Retinal pigment epithelial cell (primary cell): Measurements from ENCODE around the gene A1BG.

Experiments
- DNase-seq: peaks from one replicate; pipeline ENCODE4 v3.0.0-alpha.2; 2010; ENCODE audit warnings: low read depth
- H3K4me3 ChIP-seq: 2 replicates; pipeline ENCODE4 v1.5.1; 2011; ENCODE audit warnings: mild to moderate bottlenecking, low read length, control low read depth, moderate library complexity
- TF ChIP-seq, protein P1 (sequence below): conservative IDR thresholded peaks from 2 replicates; pipeline ENCODE4 v1.5.1; 2011; ENCODE audit warnings: low read depth, low read length, control low read depth, inconsistent platforms

A1BG gene

DNA sequence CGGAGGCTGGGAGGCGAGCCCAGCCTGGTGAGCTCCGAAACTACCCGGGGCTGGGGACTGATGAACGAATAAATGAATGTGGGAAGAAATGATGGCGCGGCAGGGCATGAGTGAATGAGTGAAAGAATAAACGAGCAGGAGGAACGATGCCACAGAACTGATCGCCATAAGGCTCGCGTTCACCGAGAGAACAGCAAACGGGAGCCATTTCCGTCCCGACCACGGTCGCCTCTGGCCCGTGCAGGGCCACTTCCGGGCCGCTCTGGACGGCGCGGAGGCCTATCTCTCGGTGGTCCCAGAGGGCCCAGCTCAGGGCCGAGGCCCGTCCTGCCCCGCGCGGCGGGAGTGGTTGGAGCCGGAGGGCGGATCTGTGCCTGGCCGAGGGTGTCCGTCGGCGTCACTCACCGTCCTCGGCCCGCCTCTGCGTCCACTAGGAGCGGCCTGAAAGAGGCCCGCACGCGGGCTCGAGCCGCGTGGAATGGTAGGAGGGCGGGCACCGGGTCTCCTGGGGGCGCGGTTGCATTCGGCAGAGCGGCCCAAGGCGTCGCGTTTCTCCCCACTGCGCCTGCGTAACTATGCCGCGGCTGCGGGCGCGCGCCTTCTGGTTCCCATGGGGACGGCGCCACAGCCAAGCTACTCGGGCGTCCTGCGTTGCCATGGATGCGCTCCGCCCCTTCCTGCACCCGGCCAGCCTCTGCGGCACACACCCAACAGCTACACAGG, 9.1 kb upstream of the A1BG start, which contains the start of gene ZNF497:
TSS of gene ZNF497 (minus strand) at position 480 of the 723 bp plus-strand sequence. CDS start 5,116 bp downstream, outside the sequence.
- DNase-seq, result peak; percentile 71
- TF ChIP-seq, protein P1, sequence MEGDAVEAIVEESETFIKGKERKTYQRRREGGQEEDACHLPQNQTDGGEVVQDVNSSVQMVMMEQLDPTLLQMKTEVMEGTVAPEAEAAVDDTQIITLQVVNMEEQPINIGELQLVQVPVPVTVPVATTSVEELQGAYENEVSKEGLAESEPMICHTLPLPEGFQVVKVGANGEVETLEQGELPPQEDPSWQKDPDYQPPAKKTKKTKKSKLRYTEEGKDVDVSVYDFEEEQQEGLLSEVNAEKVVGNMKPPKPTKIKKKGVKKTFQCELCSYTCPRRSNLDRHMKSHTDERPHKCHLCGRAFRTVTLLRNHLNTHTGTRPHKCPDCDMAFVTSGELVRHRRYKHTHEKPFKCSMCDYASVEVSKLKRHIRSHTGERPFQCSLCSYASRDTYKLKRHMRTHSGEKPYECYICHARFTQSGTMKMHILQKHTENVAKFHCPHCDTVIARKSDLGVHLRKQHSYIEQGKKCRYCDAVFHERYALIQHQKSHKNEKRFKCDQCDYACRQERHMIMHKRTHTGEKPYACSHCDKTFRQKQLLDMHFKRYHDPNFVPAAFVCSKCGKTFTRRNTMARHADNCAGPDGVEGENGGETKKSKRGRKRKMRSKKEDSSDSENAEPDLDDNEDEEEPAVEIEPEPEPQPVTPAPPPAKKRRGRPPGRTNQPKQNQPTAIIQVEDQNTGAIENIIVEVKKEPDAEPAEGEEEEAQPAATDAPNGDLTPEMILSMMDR, result no peak
- H3K4me3 ChIP-seq, result peak within 1 kb of the TSS; percentile 76

DNA sequence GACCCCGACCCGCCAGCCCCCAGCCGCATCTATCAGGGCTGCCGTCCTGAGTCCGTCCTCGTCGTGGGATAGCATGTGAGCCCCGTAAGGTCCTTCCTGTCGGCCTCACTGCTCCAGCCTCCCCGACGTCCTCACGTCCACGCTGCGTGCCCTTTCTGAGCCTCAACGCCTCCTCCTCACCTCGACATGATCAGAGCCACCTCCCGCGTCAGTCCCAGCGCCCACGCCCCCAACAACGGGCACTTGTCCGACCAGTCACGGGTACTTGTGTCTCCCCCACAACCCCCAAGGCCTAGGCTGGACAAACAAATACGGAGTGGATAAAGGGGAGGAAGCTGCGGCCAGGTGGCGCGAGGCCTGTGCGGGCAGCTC, 8.6 kb upstream of the A1BG start:
- H3K4me3 ChIP-seq, result peak overlapping the region; percentile 76
- DNase-seq, result no peak
- TF ChIP-seq, protein P1, result no peak

DNA sequence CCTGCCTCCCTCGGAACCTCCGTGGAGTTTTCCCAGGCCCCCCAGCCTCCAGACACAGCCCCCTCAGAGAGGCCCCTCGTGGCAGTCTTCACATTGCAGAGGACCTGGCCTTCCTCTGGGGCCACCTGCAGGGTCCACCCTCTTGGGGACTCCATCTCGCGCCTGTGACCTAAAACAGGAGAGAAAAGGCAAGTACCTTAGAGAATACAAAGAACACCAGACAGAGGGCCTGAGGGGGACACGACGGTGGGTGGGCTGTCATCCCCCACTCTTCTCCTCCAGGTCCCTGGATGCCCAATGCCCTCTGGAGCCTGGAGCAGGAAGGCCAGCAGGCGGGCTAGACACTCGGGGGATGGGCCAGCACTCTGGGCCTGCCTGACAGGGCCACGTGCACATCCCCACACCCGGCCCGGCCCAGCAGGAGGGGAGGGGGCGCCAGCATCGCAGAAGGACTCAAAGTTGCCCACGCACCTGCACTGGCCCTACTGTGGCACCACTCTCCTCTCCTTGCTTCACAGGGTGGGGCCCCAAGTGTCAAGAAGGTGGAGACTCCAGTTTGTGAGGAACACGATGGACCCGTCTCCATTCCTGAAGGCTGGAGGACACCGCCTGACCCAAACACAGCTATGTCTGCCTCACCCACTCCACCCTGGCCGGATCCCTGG, 4.3 kb upstream of the A1BG start:
- no peak overlapping the region for H3K4me3 ChIP-seq
- TF ChIP-seq, protein P1, result no peak
- DNase-seq, result no peak

- no peak for DNase-seq
- no peak overlapping the region for H3K4me3 ChIP-seq
- TF ChIP-seq, protein P1, result no peak
Observed at GRCh38 chr19:58356766-58357480, 3.6 kb upstream of the A1BG start.

DNA sequence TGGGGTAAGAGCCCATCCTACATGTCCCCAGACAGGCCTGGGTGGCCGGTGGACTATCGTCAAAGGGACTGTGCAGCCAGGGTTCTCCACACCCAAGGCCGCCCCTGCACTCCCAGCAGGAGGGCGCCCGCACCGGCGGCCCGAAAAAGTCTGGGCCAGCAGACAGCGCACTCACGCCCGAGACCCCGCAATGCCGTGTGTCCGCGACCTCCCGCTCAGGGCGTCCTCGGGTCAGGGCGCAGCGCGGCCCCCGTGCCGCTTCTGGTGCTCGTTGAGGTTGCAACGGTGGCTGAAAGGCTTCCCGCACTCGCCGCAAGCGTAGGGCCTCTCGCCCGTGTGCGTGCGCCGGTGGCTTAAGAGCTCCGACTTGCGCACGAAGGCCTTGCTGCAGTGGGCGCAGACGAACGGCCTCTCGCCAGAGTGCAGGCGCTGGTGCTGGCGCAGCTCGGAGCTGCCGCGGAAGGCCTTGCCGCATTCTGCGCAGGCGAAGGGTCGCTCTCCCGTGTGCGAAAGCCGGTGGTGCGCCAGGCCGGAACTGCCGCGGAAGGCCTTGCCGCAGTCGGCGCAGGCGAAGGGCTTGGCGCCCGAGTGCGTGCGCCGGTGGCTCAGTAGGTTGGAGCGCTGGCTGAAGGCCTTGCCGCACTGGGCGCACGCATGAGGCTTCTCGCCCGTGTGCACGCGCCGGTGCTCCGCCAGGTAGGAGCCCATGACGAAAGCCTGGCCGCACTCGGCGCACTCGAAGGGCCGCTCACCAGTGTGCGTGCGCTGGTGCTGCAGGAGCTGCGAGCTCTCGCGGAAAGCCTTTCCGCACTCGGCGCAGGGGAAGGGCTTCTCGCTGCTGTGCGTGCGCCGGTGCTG, 2.8 kb upstream of the A1BG start:
- no peak for DNase-seq
- no peak overlapping the region for H3K4me3 ChIP-seq
- TF ChIP-seq, protein P1, result no peak

- H3K4me3 ChIP-seq, result no peak overlapping the region
- DNase-seq, result no peak
- TF ChIP-seq, protein P1, result no peak
Observed at GRCh38 chr19:58355215-58355796, 2.0 kb upstream of the A1BG start.
